ENCODE results near the gene WWP2. TPM values are rescaled to one million over a fixed set of nuclear protein-coding genes. Genes with fewer than 3 reads are reported as not detected.
A peak's percentile ranks its signal among the peaks of the same experiment; 100 is the strongest.
"Not testable (repeated sequence)": the region's sequence is repeated elsewhere in the genome, so short reads cannot be mapped to it uniquely, and the experiment has no call there.

The WWP2 gene
- total RNA-seq, 2 donors from 2014 or later, result 19.4 to 19.5 TPM

- DNase-seq (no peak), ATAC-seq (no peak)
- intact Hi-C loops (cut with DNase I), result no loop called here
Observed at GRCh38 chr16:69822174-69822935, 60.2 kb downstream of the WWP2 start.

GRCh38 chr16:69823831-69824563 lies 61.9 kb downstream of the WWP2 start:
- intact Hi-C loops (cut with DNase I), result no loop called here
- ATAC-seq (peak; percentile 82 to 87), DNase-seq (peak; percentile 70)

DNA sequence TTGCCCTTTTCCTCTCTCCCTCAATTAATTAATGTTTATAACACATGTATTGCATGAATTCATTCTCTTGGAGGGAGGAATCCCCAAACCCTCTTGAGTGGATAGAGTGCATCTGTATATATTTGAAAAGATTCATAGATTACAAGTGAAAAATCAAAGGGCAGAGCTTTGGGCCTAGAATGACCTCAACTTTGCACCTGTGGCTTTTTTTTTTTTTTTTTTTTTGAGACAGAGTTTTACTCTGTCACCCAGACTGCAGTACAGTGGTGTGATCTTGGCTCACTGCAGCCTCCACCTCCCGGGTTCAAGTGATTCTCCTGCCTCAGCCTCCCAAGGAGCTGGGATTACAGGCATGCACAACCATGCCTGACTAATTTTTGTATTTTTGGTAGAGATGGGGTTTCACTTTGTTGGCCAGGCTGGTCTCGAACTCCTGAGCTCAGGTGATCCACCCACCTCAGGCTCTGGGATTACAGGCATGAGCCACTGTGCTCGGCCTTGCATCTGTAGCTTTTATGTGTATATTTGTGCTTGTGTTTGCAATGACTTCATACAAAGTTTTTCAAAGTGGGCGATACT lies 62.5 kb downstream of the WWP2 start:
- intact Hi-C loops (cut with DNase I); ATAC-seq; DNase-seq: not testable (repeated sequence)

DNA sequence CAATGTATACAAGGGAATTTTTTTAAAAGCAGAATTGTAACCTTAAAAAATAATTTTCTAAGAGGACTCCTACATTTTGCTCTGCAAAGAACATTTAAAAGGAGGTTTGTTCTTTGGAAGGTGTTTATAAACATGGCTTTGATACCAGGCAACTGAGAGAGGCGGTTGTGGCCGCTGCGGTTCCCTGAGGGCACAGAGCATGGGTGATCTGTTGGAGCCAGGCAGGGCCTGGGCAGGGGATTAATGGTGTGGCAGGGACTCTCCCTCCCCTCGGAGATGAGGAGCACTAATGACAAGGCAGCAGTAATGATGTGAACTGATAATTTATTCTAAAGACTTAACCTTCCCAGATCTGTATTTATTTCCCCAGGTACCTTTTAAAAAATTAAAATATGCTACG lies 65.4 kb downstream of the WWP2 start:
- ATAC-seq (no peak), DNase-seq (no peak)
- intact Hi-C loops (cut with DNase I), result no loop called here

GRCh38 chr16:69829338-69829737 lies 67.2 kb downstream of the WWP2 start:
- intact Hi-C loops (cut with DNase I), result no loop called here
- ATAC-seq (no peak), DNase-seq (no peak)

GRCh38 chr16:69830146-69830533 lies 68.0 kb downstream of the WWP2 start:
- no peak for DNase-seq
- ATAC-seq, result no peak
- intact Hi-C loops (cut with DNase I), result no loop called here

DNA sequence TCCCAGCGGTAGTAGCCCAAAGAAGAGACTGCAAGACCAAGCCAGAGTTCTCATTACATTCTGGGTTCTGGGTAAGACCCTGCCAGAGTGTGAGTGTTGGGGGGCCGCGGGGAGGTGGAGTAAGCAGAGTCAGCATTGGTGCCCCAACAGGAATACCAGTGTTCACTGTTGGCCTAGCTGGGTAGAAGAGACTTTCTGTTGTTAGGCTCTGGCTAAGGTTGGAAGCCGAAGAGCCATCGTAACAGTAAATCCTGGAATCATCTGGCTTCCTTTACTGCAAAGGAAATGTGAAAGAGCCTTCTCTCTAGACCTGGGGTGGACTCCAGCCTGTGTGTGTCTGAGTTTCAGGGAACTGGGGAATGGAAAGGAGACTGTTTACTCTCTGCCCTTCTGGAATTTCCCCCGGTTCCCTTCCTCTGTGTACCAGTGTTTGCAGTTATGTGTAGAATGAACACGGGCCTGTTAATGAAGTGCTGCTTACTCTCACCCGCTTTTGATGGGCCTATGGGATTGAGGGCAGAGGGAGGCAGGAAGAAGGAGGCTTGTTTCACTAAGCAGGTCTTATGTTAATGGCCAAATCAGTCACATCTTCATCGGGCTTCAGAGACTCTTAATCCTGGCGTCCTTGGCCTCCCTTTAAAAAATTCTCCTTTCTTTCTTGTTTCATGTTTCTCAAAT lies 68.5 kb downstream of the WWP2 start:
- no peak for ATAC-seq
- intact Hi-C loops (cut with DNase I), result no loop called here
- no peak for DNase-seq

DNA sequence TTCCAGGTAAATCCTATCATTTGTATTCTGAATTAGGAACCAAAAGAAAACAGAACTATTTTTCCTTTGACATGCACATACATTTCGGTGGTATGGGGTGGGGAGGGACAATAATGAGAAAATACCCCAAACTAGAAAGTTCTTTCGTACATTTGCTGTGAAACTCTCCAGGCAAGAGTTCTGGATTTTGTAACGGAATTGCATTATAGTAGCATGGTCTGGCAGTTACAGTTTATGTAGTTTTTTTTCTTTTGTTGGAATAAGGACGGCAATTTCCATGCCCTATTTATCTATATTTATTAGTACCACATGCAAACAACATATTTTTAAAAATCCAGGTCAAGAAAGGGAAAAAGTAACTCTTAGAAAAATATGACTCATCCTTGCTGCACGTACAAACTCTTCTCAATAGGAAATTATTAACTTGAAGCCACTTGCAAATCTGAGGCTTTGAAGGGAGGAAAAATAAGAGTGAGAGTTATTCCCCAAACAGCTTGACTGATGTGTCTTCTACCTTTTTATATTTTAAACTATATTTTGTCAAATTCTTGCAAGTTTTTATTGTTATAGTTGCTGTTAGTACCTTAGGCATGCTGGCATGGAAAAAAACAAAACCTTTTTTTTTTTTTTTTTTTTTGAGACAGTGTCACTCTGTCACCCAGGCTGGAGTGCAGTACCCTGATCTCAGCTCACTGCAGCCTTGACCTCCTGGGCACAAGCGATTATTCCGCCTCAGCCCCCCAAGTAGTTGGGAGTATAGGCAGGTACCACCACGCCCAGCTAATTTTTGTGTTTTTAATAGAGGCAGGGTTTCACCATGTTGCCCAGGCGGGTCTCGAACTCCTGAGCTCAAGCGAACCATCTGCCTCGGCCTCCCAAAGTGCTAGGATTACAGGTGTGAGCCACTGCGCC lies 69.3 kb downstream of the WWP2 start:
- ATAC-seq, result no peak
- intact Hi-C loops (cut with DNase I), result no loop called here
- no peak for DNase-seq

DNA sequence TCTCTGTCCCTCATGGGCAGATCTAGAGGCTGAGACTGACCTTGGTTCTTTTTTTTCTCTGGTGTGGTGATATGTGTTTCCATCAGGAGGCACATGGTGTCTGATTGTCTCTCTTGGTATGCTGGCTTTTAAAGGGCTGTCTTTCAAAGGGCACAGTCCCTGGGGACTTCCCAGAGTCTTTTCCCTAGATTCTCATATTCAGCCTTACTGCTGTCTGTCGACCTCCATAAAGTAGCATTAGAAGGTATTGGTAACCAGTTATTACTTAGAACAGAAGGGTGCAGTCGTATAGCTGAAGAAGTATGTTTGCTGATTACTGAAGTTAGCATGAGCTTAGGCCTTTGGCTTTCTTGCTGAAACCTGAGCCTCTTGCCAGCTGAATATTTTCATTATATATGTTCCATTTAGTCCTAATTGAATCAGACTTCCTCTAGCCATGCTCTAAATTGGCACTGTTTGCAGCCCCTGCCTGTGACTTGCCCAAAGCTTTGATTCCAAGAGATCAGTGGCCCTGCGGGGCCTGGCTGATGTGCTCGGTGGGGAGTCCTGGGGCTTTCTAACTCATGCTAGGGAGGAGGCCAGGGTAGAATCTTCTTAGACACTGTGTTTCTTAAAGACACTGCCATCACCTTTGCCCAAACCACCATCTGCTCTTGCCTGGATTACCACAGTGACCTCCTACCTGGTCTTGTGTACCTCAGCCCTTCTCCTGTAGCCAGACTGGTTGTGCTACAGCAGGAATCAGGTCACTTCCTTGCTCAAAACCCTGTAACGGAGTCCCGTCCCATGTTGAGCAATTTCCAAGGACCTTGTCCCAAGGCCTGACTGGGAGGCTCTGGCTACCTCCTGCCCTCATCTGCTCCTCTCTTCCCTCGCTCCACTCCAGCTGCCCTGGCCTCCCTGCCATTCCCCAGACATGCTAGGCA lies 71.5 kb downstream of the WWP2 start:
- intact Hi-C loops (cut with DNase I), result no loop called here
- DNase-seq, result no peak
- ATAC-seq, result peak; percentile 27 to 37

- intact Hi-C loops (cut with DNase I), result no loop called here
- ATAC-seq (no peak), DNase-seq (no peak)
Observed at GRCh38 chr16:69834807-69835466, 72.8 kb downstream of the WWP2 start.

- ATAC-seq, result no peak
Observed at GRCh38 chr16:69836257-69836656, 74.1 kb downstream of the WWP2 start.

DNA sequence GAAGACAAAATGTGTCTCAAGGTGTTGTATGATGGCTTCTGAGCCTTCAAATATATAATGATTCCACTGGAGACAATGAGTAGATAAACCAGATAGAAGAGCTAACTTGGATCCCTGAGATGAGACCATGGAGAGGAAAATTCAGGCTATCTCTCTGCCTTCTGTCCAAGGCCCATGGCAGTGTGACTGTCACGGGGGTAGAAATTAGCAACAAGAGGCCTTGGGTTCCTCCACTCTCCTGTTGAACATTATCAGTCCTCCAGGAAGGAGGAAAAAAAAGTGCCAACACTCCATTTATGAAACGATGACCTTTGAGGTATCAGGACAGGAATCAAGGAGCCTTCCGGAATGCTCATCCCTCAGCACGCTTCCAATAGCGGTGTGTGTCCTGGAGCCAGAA lies 75.2 kb downstream of the WWP2 start:
- ATAC-seq, result no peak
- DNase-seq, result no peak
- intact Hi-C loops (cut with DNase I), result no loop called here

More at GRCh38 chr16:69836257-69836656, 74.1 kb downstream of the WWP2 start:
- DNase-seq, result no peak
- intact Hi-C loops (cut with DNase I), result no loop called here

GRCh38 chr16:69838489-69838888 lies 76.4 kb downstream of the WWP2 start:
- ATAC-seq (peak; percentile 47 to 62), DNase-seq (peak; percentile 62)
- intact Hi-C loops (cut with DNase I), result no loop called here

DNA sequence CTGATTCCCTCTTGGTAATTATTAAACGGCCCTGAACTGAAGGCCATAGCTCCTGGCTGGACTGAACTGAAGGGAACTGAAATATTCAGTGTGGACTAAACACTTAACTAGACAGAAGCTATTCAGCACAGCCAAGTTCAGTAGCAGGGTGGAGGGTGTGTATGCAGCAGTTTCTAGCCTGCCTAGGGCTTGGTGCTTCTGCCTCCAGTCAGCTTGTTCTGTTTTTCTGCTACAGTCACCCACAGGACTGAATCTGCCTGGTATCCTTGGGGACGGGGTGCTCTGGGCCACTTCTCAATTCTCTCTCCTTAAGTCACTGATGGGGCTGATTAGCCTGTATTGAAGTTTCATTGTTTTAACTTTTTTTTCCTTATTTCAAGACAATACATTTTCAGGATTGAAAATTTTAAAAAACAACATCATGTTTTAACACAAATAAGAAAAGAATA lies 77.1 kb downstream of the WWP2 start:
- peak; percentile 64 to 67 for ATAC-seq
- intact Hi-C loops (cut with DNase I), result no loop called here

GRCh38 chr16:69839798-69840409 lies 77.8 kb downstream of the WWP2 start:
- DNase-seq (peak; percentile 60), ATAC-seq (peak; percentile 65 to 87)
- intact Hi-C loops (cut with DNase I), result no loop called here

More for the DNA sequence above, 77.1 kb downstream of the WWP2 start:
- DNase-seq, result no peak

DNA sequence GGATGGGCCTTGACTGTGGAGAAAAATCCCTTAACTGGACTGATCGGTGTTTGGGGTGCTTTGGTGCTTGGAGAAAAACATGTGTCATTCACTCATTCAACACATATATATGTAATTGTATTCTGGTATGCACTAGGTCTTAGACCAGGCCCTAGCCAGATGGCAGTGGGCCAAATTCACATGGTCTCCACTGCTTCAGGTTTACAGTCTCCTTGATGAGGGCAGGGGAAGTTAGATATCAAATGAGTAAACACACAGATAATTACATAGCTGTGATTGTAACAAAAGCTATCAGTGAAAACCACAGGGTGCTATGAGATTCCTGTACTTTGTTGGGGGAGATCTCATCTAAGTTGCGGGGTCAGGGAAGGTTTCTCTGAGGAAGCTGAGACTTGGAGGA lies 78.8 kb downstream of the WWP2 start:
- intact Hi-C loops (cut with DNase I), result no loop called here
- no peak for DNase-seq
- no peak for ATAC-seq

DNA sequence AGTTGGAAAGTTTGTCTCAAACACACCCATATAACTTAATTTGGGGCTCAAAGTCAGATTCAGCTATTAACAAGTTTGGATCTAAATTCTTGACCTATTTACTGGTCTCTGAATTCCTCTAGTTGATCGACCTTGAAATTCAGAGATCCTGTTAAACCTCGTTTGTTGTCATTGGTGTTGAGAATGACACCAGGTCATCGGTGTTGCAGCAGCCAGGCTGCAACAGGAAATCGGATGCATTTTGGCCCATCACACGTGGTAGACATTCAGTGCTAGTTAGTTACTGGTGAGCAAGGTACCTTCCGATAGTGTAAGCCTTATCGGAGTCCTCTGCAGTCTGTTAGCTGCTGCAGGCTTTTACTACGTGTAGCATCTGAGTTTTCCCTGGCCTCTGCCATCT lies 82.3 kb downstream of the WWP2 start:
- DNase-seq (no peak), ATAC-seq (no peak)
- intact Hi-C loops (cut with DNase I), result no loop called here
